HUES48 (cell line): ENCODE measurements around the gene RYK.

Experiments used
- H3K27ac ChIP-seq: one replicate; pipeline ENCODE4 v1.7.0; 2013; ENCODE audit warnings: low read depth, low read length, inconsistent platforms
- H3K27me3 ChIP-seq: 2 replicates; pipeline ENCODE4 v1.6.1; 2013; ENCODE audit warnings: mild to moderate bottlenecking, low read length; ENCODE audit not compliant: control insufficient read depth, insufficient read depth
- H3K36me3 ChIP-seq: 2 replicates; pipeline ENCODE4 v1.6.1; 2013; ENCODE audit warnings: low read length; ENCODE audit not compliant: control insufficient read depth, insufficient read depth
- H3K4me1 ChIP-seq: 2 replicates; pipeline ENCODE4 v1.6.1; 2013; ENCODE audit warnings: mild to moderate bottlenecking, low read length; ENCODE audit not compliant: control insufficient read depth, insufficient read depth
- H3K4me3 ChIP-seq: 2 replicates; pipeline ENCODE4 v1.5.1; 2013; ENCODE audit warnings: mild to moderate bottlenecking, low read depth, low read length
- H3K9ac ChIP-seq: 2 replicates; pipeline ENCODE4 v1.6.1; 2013; ENCODE audit warnings: mild to moderate bottlenecking, low read depth, low read length, moderate library complexity
- H3K9me3 ChIP-seq: 2 replicates; pipeline ENCODE4 v1.6.1; 2013; ENCODE audit warnings: low read length; ENCODE audit not compliant: control insufficient read depth, insufficient read depth

Gene RYK

DNA sequence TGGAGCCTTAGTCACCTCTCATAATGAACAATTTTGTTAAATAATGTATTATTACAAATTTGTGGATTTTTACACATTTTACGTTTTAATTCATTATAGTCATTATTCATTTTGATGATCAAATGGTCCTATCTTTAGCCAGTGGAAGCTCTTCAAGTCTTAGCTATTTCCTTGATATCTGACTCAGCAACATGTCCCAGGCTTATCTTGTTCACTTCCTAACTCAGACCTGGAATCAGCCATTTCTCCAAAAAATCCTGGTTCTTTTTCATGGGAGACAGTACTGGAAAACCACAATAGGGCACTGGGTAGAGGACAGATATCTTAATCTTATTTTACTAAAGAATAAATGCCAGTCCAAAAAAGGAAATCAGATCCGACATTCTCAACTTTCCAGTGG lies 56.4 kb downstream of the RYK start:
- no peak overlapping the region for H3K27ac ChIP-seq
- no peak overlapping the region for H3K9ac ChIP-seq
- no peaks in the 10 kb centered on the region for H3K9me3 ChIP-seq
- H3K4me3 ChIP-seq: no peak overlapping the region
- no peaks in the 10 kb centered on the region for H3K27me3 ChIP-seq
- H3K4me1 ChIP-seq: peaks cover 6% of the 10 kb centered on the region; the same call in 1 of the 2 replicates
- H3K36me3 ChIP-seq: peaks cover 48% of the 10 kb centered on the region

DNA sequence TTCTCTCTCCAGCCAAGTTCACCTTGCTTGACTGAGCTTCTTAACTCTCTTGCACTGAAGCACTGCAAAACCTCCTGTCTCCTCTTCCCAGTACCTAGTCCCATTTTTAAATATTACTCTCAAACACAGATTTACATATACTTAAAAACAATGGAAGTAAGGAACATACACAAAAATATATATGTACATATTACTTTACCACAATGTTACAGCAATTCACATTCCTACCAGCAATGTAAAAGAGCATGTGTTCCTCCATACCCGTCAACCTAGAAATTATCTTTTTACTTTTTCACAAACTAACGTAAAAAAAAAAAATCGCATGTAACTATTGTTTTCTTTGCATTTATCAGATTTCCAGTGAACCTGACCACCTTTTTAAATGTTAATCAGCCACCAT lies 60.4 kb downstream of the RYK start:
- Histone ChIP-seq H3K27me3 (no peaks in the 10 kb centered on the region), H3K4me3 (no peak overlapping the region), H3K4me1 (peaks cover 6% of the 10 kb centered on the region; the same call in 1 of the 2 replicates), H3K36me3 (peaks cover 44% of the 10 kb centered on the region), H3K9me3 (no peaks in the 10 kb centered on the region), H3K27ac (no peak overlapping the region), H3K9ac (no peak overlapping the region)

DNA sequence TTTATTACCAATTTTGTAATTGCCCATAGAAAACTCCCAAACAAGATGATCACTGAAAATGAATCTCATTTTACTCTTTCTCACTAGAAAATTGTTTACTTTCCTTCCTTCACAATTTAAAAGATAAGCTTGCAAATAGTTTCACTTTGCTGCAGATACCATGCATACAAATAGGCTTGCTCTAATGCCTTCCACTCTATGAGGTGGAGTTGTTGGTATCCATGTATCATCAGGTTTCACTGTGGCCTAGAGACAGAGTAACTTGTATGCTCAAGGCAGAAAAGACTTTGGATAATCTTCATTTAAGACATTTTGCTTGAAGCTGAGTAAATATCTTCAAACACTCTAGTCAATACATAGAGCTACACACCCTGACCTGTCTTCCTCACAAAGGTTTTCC lies 60.8 kb downstream of the RYK start:
- Histone ChIP-seq H3K4me3 (no peak overlapping the region), H3K4me1 (peaks cover 6% of the 10 kb centered on the region; the same call in 1 of the 2 replicates), H3K27me3 (no peaks in the 10 kb centered on the region), H3K36me3 (peaks cover 40% of the 10 kb centered on the region), H3K27ac (no peak overlapping the region), H3K9me3 (no peaks in the 10 kb centered on the region), H3K9ac (no peak overlapping the region)

DNA sequence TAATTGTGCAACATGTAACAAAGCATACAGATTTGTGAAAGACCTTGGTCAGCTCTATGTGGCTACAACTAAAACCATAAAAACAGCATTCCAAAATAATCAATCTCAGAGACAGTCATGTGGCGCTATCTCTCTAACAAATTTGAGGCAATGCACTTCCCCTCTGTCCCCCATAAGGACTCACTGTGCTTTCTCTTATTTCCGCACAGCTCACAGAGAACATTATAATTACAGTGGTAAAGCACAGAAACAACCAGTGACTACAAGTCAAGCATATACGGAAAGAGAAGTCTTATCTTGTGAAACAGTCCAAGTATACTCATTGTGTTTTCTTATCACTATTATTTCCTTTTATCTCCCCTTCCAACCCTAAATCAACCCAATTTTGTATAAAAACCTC lies 64.3 kb downstream of the RYK start:
- Histone ChIP-seq H3K27me3 (no peaks in the 10 kb centered on the region), H3K9ac (no peak overlapping the region), H3K4me1 (peaks cover 6% of the 10 kb centered on the region; the same call in 1 of the 2 replicates), H3K9me3 (no peaks in the 10 kb centered on the region), H3K4me3 (no peak overlapping the region), H3K36me3 (peaks cover 33% of the 10 kb centered on the region), H3K27ac (no peak overlapping the region)

DNA sequence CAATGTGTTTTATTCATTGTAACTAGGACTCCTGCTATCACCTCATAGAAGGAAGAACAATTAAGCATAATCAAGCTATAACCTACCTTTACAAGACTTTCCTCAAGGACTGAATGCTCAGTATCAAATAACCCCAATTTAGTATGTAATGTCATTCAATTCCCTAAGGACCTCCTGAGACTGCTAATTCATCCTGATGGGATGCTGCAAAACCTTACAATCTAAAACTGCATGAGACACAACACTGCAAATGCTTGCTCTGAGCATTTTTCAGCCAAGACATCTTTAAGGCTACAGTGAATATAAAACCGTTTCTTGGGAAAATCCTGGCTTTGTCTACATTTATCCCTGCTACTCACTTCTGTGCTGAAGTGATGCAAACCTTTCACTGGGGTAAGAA lies 69.9 kb downstream of the RYK start:
- no peak overlapping the region for H3K9ac ChIP-seq
- H3K36me3 ChIP-seq: peaks cover 23% of the 10 kb centered on the region
- H3K4me3 ChIP-seq: no peak overlapping the region
- no peaks in the 10 kb centered on the region; the same call in 1 of the 2 replicates for H3K4me1 ChIP-seq
- H3K9me3 ChIP-seq: no peaks in the 10 kb centered on the region
- H3K27ac ChIP-seq: no peak overlapping the region
- H3K27me3 ChIP-seq: no peaks in the 10 kb centered on the region

DNA sequence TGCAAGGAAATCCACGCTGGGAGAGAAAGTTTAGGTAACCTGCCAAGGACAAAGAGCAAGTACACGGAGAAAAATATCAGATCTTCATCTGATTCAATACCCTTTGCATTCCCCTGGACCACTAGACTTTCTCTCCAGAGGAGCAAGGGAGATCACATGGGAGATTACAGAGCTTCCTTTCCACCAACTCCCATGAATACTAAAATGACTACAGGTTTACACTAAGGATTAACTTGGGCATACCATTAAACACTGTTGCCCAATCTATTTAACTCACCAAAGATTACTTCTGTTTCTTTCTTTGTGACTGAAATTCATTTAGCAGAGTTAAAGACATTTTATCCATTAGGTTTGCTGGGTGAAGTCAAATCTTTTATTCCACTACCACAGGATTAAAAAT lies 71.2 kb downstream of the RYK start:
- no peak overlapping the region for H3K9ac ChIP-seq
- no peaks in the 10 kb centered on the region for H3K27me3 ChIP-seq
- H3K4me1 ChIP-seq: no peaks in the 10 kb centered on the region; the same call in 1 of the 2 replicates
- no peaks in the 10 kb centered on the region for H3K9me3 ChIP-seq
- H3K27ac ChIP-seq: no peak overlapping the region
- H3K4me3 ChIP-seq: no peak overlapping the region
- H3K36me3 ChIP-seq: peaks cover 35% of the 10 kb centered on the region

DNA sequence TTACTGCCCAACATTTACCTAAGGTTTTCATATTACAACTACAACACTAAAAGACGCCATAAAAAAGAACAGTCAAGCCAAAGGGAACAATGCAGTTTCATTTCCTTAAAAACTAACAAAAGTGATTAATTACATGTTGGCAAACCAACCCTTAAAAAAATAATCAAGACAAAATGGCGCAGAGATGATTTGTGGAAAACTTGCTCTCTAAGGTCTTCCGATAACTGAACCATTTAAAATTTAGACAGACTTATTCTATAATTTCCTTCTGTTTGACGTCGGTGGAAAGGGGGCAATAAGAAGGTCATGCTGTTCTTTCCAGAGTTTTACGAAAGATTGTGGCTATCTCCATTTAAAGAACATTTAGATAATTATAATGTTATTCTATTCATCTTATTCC lies 87.6 kb downstream of the RYK start:
- Histone ChIP-seq H3K9ac (no peak overlapping the region), H3K36me3 (peaks cover 19% of the 10 kb centered on the region), H3K4me1 (no peaks in the 10 kb centered on the region), H3K9me3 (no peaks in the 10 kb centered on the region), H3K27me3 (no peaks in the 10 kb centered on the region), H3K27ac (no peak overlapping the region), H3K4me3 (no peak overlapping the region)

DNA sequence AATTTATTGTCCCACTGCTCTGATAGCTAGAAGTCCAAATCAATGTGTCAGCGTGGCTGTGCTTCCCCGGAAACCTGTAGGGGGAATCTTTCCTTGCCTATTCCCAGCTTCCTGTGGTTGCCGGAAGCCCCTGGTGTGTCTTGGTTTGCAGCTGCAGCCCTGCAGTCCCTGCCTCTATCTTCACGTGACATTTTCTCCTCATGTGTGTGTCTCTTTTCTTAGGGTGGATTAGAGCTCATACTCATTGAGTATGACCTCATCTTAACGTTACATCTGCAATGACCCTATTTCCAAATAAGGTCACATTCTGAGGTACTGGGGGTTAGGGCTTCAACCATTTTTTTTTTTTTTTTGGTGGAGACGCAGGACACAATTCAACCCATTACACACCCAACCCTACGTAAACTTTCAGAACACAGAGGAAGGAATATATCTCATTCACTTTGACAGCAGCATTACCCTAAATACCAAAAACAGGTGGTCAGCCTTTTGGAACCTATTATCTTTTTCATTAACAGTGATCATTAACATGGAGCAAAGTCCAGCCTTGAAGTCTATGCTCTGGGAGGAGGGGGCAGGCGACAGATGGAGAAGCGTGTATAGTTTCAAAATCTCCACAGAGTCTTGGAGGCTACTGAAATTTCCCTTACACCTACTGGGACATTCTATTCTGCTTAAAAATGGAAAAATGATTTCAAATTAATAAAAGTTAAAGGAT lies 88.6 kb downstream of the RYK start:
- Histone ChIP-seq H3K9ac (no peak overlapping the region), H3K36me3 (peaks cover 29% of the 10 kb centered on the region), H3K4me1 (no peaks in the 10 kb centered on the region), H3K4me3 (no peak overlapping the region), H3K27ac (no peak overlapping the region), H3K27me3 (no peaks in the 10 kb centered on the region), H3K9me3 (no peaks in the 10 kb centered on the region)

DNA sequence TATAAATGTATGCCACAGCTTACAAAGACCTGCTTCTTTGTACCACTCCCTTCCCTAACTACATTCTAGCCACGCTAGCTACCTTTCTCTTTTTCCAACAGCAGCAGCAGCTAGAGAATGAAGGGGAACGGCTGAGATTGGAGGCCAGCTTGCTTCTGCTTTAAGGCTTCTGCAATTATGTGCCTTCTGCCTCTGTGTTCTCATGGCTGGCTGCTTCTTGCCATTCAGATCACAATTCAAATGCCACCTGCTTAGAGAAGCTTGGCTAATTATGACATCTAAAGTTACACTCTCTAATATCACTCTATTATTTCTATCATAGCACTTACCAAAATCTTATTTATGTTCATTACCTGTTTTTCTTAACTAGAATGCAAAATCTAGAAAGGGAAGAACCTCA lies 95.2 kb downstream of the RYK start:
- H3K9ac ChIP-seq: no peak overlapping the region
- H3K27ac ChIP-seq: no peak overlapping the region
- H3K27me3 ChIP-seq: no peaks in the 10 kb centered on the region
- no peaks in the 10 kb centered on the region for H3K4me1 ChIP-seq
- H3K9me3 ChIP-seq: no peaks in the 10 kb centered on the region
- no peak overlapping the region for H3K4me3 ChIP-seq
- peaks cover 72% of the 10 kb centered on the region for H3K36me3 ChIP-seq

DNA sequence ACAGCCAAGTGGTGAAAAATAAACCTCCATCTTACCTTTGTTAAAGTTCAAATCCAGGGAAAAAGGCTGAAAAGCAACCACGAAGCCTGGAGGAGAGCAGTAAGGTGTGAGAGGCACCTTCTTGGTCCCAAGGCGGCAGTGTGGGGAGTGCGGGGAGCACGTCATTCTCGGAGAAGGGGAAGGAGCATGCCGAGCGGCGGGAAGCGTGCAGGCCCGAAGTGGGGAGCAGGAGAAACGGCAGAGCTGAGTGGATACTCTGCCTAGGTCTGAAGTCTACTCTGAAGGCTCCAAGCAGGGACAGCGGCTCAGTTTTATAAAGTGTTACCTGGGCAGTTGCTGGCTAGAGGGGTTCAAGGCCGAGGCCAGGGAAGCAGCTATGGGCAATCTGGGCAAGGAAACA lies 96.9 kb downstream of the RYK start:
- no peak overlapping the region for H3K9ac ChIP-seq
- H3K4me3 ChIP-seq: no peak overlapping the region
- no peaks in the 10 kb centered on the region for H3K27me3 ChIP-seq
- H3K4me1 ChIP-seq: no peaks in the 10 kb centered on the region
- H3K36me3 ChIP-seq: peaks cover 61% of the 10 kb centered on the region
- no peak overlapping the region for H3K27ac ChIP-seq
- H3K9me3 ChIP-seq: no peaks in the 10 kb centered on the region

DNA sequence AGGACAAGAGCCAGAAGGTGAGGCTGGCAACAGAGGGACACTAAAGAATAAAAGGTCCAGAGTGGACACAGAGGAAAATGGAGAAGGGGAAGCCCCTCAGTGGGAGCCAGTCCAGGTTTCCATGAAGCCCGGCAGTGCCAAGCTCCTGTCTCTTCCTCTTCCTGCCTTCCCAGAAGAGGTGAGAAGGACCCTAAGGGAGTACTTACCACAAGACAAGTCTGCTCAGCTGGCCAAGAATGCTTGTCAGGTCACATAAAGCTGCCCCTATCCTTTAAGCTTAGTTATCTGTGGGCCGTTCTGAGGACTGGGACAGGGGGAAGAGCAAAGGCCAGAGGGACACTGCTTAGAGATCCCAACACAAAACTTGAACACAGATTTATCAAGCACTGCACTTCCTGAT lies 100.2 kb downstream of the RYK start:
- Histone ChIP-seq H3K4me1 (no peaks in the 10 kb centered on the region), H3K9me3 (no peaks in the 10 kb centered on the region), H3K27ac (no peak overlapping the region), H3K9ac (no peak overlapping the region), H3K4me3 (no peak overlapping the region), H3K27me3 (no peaks in the 10 kb centered on the region), H3K36me3 (peaks cover 28% of the 10 kb centered on the region; the same call in 1 of the 2 replicates)
